GM12865 (cell line): ENCODE results near the gene CEP128.

ENCODE experiments used
- DNase-seq: peaks from one replicate; pipeline ENCODE4 v3.0.0; 2010; ENCODE audit warnings: low read depth
- H3K4me3 ChIP-seq: 2 replicates; pipeline ENCODE4 v1.5.1; 2011; ENCODE audit warnings: mild to moderate bottlenecking, low read depth, low read length, control low read depth
- CTCF ChIP-seq: IDR thresholded peaks from 2 replicates; pipeline ENCODE4 v1.5.1; 2011; ENCODE audit warnings: low read length, control low read depth, low read depth, inconsistent platforms; ENCODE audit not compliant: insufficient read depth; ENCODE audit errors: missing control alignments

CEP128 gene

GRCh38 chr14:80468331-80469122 lies 473.0 kb downstream of the CEP128 start:
- DNase-seq: no peak
- no peak for TF ChIP-seq CTCF
- H3K4me3 ChIP-seq: no peak overlapping the region

GRCh38 chr14:80465546-80466220 lies 475.9 kb downstream of the CEP128 start:
- no peak for DNase-seq

GRCh38 chr14:80464531-80465149 lies 476.9 kb downstream of the CEP128 start:
- TF ChIP-seq CTCF: no peak
- no peak for DNase-seq
- H3K4me3 ChIP-seq: no peak overlapping the region

More at GRCh38 chr14:80465546-80466220, 475.9 kb downstream of the CEP128 start:
- no peak overlapping the region for H3K4me3 ChIP-seq
- TF ChIP-seq CTCF: no peak

GRCh38 chr14:80456209-80456608 lies 485.3 kb downstream of the CEP128 start:
- H3K4me3 ChIP-seq: no peak overlapping the region
- no peak for TF ChIP-seq CTCF
- no peak for DNase-seq

- no peak for TF ChIP-seq CTCF
- H3K4me3 ChIP-seq: no peak overlapping the region
- DNase-seq: no peak
Measured at GRCh38 chr14:80455031-80455430, 486.5 kb downstream of the CEP128 start.

GRCh38 chr14:80448267-80448666 lies 493.3 kb downstream of the CEP128 start:
- no peak for TF ChIP-seq CTCF
- DNase-seq: no peak
- no peak overlapping the region for H3K4me3 ChIP-seq
